ENCODE results near the gene HIPK4.

Gene HIPK4

GRCh38 chr19:40344422-40344821, 45.6 kb downstream of the HIPK4 start:
- H3K4me3 ChIP-seq (ENCODE audit: low read length): no peak overlapping the region
- TF ChIP-seq CTCF (conservative IDR thresholded peaks at IDR 0.05; ENCODE audit: low read depth, low read length): no peak
- DNase-seq (ENCODE audit: low read depth): no peak

- no peak for TF ChIP-seq CTCF (conservative IDR thresholded peaks at IDR 0.05; ENCODE audit: low read depth, low read length)
Measured at GRCh38 chr19:40342644-40343311, 47.2 kb downstream of the HIPK4 start.

GRCh38 chr19:40341601-40342482, 48.1 kb downstream of the HIPK4 start:
- TF ChIP-seq CTCF (conservative IDR thresholded peaks at IDR 0.05; ENCODE audit: low read depth, low read length): no peak
- no peak overlapping the region for H3K4me3 ChIP-seq (ENCODE audit: low read length)
- DNase-seq (ENCODE audit: low read depth): no peak

More at GRCh38 chr19:40342644-40343311, 47.2 kb downstream of the HIPK4 start:
- no peak overlapping the region for H3K4me3 ChIP-seq (ENCODE audit: low read length)
- no peak for DNase-seq (ENCODE audit: low read depth)

- no peak for TF ChIP-seq CTCF (conservative IDR thresholded peaks at IDR 0.05; ENCODE audit: low read depth, low read length)
- no peak for DNase-seq (ENCODE audit: low read depth)
- no peak overlapping the region for H3K4me3 ChIP-seq (ENCODE audit: low read length)
Measured at GRCh38 chr19:40339018-40339728, 50.8 kb downstream of the HIPK4 start.

- H3K4me3 ChIP-seq (ENCODE audit: low read length): no peak overlapping the region
- no peak for TF ChIP-seq CTCF (conservative IDR thresholded peaks at IDR 0.05; ENCODE audit: low read depth, low read length)
- no peak for DNase-seq (ENCODE audit: low read depth)
Measured at GRCh38 chr19:40337594-40337993, 52.4 kb downstream of the HIPK4 start.

GRCh38 chr19:40337107-40337506, 52.9 kb downstream of the HIPK4 start:
- no peak overlapping the region for H3K4me3 ChIP-seq (ENCODE audit: low read length)
- DNase-seq (ENCODE audit: low read depth): no peak
- TF ChIP-seq CTCF (conservative IDR thresholded peaks at IDR 0.05; ENCODE audit: low read depth, low read length): no peak

Data from retinal pigment epithelial cell (primary cell).